ENCODE measurements around the gene PGAP6.

Gene PGAP6

DNA sequence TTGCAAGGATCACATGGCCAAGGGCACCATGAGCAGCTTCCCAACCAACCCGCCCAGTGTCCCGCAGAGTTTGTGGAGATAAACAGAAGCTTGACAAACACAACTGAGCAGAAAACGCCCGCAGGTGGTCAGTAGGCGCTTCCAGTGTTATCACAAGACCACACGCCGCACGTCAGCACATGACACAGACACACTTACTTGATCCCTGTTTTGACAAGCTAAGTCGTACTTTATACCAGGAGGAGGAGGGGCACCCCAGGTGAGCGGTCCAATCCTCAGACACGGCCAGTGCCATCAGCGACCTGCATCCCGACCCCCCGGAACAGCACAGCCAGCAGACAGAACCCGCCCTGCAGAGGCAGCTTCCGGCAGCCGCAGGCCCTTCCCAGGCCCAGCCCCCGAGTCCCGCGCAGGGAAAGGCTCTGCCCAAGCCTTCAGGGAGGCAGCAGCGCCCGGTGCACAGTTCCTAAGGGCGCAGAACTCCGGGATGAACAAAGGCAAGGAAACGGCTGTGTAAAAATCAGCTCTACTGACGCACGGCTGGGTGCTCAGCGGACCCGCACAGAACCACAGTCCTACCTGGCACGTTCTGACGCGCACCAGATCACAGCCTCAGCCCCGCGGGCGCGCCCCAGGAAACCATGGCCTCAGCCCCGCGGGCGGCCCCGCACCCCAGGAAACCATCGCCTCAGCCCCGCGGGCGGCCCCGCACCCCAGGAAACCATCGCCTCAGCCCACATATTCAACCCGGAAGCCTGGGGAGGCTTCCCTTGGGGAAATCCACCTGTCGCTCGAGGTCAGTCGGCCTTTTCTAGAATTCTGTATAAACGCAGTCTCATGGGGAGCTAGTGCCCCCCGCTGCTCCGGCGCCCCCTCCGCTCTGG lies 57.1 kb downstream of the PGAP6 start:
- peak; percentile 93 for DNase-seq

DNA sequence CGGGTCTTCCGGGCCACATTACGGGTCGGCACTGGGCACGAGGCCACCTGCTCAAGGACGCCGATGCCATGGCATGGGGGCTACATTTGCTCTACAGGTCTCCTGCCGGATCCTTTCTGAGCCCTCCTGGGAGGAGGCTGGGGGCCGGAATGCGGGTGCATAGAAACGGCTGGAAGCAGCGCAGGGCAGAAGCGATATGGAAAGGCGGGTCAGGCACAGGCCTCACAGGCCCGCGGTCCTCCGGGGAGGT lies 57.7 kb downstream of the PGAP6 start:
- DNase-seq = no peak

DNA sequence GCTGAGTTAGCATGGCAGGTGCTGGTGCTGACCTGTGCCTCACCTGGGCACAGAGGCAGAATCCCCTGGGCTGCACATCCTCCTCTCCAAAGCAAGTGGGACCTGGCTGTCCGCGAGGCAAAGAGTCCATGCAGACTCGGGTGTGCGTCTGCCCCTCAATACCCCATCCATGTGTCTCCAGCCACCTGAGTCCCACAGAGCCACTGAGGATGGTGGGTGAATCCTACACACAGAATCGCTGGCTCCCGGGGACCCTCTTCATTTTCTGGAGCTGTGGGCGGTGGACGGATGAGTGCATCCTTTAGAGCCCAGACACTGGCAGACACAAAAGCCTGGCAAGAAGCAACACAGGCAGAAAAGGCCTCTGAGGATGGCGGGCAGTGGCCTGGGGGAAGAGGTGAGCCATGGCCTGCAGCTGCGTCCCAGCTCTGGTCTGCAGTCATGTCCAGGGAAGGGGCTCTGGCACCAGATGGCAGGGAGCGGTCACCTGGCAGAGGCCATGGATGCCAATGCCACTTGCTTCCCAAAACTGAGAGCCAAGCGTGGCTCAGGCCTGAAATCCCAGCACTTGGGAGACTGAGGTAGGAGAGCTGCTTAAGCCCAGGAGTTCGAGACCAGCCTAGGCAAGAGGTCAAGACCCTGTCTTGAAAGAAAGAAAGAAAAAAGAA lies 59.2 kb downstream of the PGAP6 start:
- DNase-seq = no peak

DNA sequence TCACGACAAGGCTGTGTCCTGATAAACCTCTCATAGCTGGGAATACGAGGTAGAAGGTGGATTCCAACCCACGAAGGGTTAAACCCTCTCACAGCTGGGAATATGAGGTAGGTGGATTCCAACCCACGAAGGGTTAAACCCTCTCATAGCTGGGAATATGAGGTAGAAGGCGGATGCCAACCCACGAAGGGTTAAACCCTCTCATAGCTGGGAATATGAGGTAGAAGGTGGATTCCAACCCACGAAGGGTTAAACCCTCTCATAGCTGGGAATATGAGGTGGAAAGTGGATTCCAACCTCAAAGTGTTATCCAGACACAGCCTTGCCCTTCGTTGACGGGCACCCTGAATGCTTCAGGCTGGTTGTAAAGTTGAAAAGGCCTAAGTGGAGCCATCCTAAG lies 60.2 kb downstream of the PGAP6 start:
- no peak for DNase-seq

Measured in central memory CD4-positive, alpha-beta T cell (primary cell).